ENCODE measurements around the gene TOP3A. TPM values are rescaled to one million over a fixed set of nuclear protein-coding genes. Genes with fewer than 3 reads are reported as not detected.

TOP3A gene
- total and polyA plus RNA-seq, 2 of the 13 experiments (the other 11 are each of a cell fraction or from before 2014, with no cell fraction given), result 16.9 to 36.8 TPM

DNA sequence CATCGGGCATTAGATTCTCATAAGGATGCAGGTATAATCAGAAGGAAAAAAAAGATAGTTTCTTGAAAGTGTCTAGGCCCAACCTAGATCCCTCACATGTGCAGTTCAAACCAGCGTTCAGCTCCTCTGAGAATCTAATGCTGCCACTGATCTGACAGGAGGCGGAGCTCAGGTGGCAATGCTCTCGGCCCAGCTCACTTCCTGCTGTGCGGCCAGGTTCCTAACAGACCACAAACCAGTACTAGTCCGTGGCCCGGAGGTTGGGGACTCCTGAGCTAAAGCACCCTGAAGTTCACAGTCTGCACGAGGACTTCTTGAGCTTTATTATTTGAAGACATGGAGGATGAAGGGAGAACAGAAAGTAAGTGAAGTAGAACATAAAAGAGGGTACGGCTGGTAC lies 17.1 kb upstream of the TOP3A start:
- CTCF ChIA-PET (ENCODE audit: low intra/inter-chr PET ratio, low total read pairs), result no interaction called here
- Histone ChIP-seq H2AFZ (ENCODE audit: low read length) (no peak overlapping the region), H3K36me3 (replicated peaks in 1 of 2; ENCODE audit: control insufficient read depth in 1 of 2, insufficient read depth in 2 of 2, low read length in 2 of 2) (peaks cover 24 to 67% of the 10 kb centered on the region in 2 experiments), H4K20me1 (ENCODE audit: insufficient read depth, low read length) (no peaks in the 10 kb centered on the region), H3K27me3 (ENCODE audit: control insufficient read depth in 1 of 2, insufficient read depth in 2 of 2, low read length in 2 of 2) (no peaks in the 10 kb centered on the region), H3K4me1 (ENCODE audit: insufficient read depth, low read length) (no peaks in the 10 kb centered on the region), H3K9ac (ENCODE audit: insufficient read depth, low read depth, low read length) (no peak overlapping the region), H3K4me3 (replicated peaks in 1 of 3; ENCODE audit: insufficient read depth in 1 of 3, low read depth in 2 of 3, low read length in 3 of 3) (no peak overlapping the region), H3K27ac (ENCODE audit: extremely low read length, insufficient read depth, low read length) (no peak overlapping the region), H3K79me2 (ENCODE audit: insufficient read depth, low read length) (no peaks in the 10 kb centered on the region), H3K9me3 (ENCODE audit: low read length) (no peaks in the 10 kb centered on the region), H3K4me2 (ENCODE audit: low read depth, low read length) (no peak overlapping the region)
- POLR2A ChIA-PET, result no interaction called here
- ATAC-seq, result no peak
- in situ Hi-C loops (cut with HindIII; ENCODE audit: extremely low pct_ligation_motif_present, low pct_unique_long_range_greater_than_20kb), result no loop called here
- intact Hi-C loops (cut with micrococcal nuclease; ENCODE audit: unreplicated experiment), result no loop called here
- FAIRE-seq, result no peak
- BruUV-seq (replicated peaks), result no TSS peak
- no peak for TF ChIP-seq TSC22D2 (CRISPR knock-in tag; IDR thresholded peaks at IDR 0.05; ENCODE audit: borderline replicate concordance)
- no peak for TF ChIP-seq SIN3A (IDR thresholded peaks at IDR 0.05; ENCODE audit: borderline replicate concordance, low read depth, low read length)
- no peak for TF ChIP-seq ZNF615 (CRISPR knock-in tag; IDR thresholded peaks at IDR 0.05; ENCODE audit: borderline replicate concordance)
- TF ChIP-seq ZNF564 (CRISPR knock-in tag; IDR thresholded peaks at IDR 0.05), result no peak
- TF ChIP-seq, protein P1, sequence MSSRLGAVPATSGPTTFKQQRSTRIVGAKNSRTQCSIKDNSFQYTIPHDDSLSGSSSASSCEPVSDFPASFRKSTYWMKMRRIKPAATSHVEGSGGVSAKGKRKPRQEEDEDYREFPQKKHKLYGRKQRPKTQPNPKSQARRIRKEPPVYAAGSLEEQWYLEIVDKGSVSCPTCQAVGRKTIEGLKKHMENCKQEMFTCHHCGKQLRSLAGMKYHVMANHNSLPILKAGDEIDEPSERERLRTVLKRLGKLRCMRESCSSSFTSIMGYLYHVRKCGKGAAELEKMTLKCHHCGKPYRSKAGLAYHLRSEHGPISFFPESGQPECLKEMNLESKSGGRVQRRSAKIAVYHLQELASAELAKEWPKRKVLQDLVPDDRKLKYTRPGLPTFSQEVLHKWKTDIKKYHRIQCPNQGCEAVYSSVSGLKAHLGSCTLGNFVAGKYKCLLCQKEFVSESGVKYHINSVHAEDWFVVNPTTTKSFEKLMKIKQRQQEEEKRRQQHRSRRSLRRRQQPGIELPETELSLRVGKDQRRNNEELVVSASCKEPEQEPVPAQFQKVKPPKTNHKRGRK (CRISPR knock-in tag; IDR thresholded peaks at IDR 0.05), result no peak
- no peak for TF ChIP-seq EZH2 (conservative IDR thresholded peaks at IDR 0.05; ENCODE audit: low read depth, low read length)
- TF ChIP-seq IRF2 (CRISPR knock-in tag; IDR thresholded peaks at IDR 0.05), result no peak
- no peak for TF ChIP-seq ZC3H13 (CRISPR knock-in tag; IDR thresholded peaks at IDR 0.05)
- TF ChIP-seq TOE1 (CRISPR knock-in tag; IDR thresholded peaks at IDR 0.05), result no peak
- TF ChIP-seq ELF1 (CRISPR knock-in tag; IDR thresholded peaks at IDR 0.05), result no peak
- TF ChIP-seq, protein P2, sequence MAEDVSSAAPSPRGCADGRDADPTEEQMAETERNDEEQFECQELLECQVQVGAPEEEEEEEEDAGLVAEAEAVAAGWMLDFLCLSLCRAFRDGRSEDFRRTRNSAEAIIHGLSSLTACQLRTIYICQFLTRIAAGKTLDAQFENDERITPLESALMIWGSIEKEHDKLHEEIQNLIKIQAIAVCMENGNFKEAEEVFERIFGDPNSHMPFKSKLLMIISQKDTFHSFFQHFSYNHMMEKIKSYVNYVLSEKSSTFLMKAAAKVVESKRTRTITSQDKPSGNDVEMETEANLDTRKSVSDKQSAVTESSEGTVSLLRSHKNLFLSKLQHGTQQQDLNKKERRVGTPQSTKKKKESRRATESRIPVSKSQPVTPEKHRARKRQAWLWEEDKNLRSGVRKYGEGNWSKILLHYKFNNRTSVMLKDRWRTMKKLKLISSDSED (CRISPR knock-in tag; IDR thresholded peaks at IDR 0.05), result no peak
- TF ChIP-seq ZNF382 (CRISPR knock-in tag; IDR thresholded peaks at IDR 0.05; ENCODE audit: borderline replicate concordance), result no peak
- no peak for TF ChIP-seq ZNF253 (CRISPR knock-in tag; IDR thresholded peaks at IDR 0.05; ENCODE audit: borderline replicate concordance)
- no peak for TF ChIP-seq ZNF768 (CRISPR knock-in tag; IDR thresholded peaks at IDR 0.05)
- TF ChIP-seq, protein P3, sequence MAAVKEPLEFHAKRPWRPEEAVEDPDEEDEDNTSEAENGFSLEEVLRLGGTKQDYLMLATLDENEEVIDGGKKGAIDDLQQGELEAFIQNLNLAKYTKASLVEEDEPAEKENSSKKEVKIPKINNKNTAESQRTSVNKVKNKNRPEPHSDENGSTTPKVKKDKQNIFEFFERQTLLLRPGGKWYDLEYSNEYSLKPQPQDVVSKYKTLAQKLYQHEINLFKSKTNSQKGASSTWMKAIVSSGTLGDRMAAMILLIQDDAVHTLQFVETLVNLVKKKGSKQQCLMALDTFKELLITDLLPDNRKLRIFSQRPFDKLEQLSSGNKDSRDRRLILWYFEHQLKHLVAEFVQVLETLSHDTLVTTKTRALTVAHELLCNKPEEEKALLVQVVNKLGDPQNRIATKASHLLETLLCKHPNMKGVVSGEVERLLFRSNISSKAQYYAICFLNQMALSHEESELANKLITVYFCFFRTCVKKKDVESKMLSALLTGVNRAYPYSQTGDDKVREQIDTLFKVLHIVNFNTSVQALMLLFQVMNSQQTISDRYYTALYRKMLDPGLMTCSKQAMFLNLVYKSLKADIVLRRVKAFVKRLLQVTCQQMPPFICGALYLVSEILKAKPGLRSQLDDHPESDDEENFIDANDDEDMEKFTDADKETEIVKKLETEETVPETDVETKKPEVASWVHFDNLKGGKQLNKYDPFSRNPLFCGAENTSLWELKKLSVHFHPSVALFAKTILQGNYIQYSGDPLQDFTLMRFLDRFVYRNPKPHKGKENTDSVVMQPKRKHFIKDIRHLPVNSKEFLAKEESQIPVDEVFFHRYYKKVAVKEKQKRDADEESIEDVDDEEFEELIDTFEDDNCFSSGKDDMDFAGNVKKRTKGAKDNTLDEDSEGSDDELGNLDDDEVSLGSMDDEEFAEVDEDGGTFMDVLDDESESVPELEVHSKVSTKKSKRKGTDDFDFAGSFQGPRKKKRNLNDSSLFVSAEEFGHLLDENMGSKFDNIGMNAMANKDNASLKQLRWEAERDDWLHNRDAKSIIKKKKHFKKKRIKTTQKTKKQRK (IDR thresholded peaks at IDR 0.05; ENCODE audit: low read length), result no peak
- TF ChIP-seq, protein P4, sequence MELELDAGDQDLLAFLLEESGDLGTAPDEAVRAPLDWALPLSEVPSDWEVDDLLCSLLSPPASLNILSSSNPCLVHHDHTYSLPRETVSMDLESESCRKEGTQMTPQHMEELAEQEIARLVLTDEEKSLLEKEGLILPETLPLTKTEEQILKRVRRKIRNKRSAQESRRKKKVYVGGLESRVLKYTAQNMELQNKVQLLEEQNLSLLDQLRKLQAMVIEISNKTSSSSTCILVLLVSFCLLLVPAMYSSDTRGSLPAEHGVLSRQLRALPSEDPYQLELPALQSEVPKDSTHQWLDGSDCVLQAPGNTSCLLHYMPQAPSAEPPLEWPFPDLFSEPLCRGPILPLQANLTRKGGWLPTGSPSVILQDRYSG (CRISPR knock-in tag; IDR thresholded peaks at IDR 0.05), result no peak
- no peak for TF ChIP-seq FOXA3 (CRISPR knock-in tag; IDR thresholded peaks at IDR 0.05)
- no peak for TF ChIP-seq ZFP36 (IDR thresholded peaks at IDR 0.05; ENCODE audit: borderline replicate concordance, low read depth, low read length, partially characterized antibody)
- WGBS (ENCODE audit: low lambda C conversion rate), result 96% methylated on average over 9 of the region's 9 CpGs
- no peak for DNase-seq (ENCODE audit: low spot score)

Measured in HepG2 (cell line).